Erythroblast (primary cell): ENCODE data around the gene RIOK3.
"Not testable (repeated sequence)": the region's sequence is repeated elsewhere in the genome, so short reads cannot be mapped to it uniquely, and the experiment has no call there.

ENCODE experiments used
- DNase-seq, 2 experiments: peaks; one replicate each; lab custom pipeline; 2025; lab: John Stamatoyannopoulos, UW
- GATA1 ChIP-seq: IDR thresholded peaks from 2 replicates; pipeline ENCODE4 v1.6.1; 2011; ENCODE audit warnings: low read depth, mild to moderate bottlenecking, control low read depth, low read length, moderate library complexity
- POLR2A ChIP-seq: IDR thresholded peaks from 2 replicates; pipeline ENCODE4 v1.6.1; 2011; ENCODE audit warnings: mild to moderate bottlenecking, low read length

Gene RIOK3

DNA sequence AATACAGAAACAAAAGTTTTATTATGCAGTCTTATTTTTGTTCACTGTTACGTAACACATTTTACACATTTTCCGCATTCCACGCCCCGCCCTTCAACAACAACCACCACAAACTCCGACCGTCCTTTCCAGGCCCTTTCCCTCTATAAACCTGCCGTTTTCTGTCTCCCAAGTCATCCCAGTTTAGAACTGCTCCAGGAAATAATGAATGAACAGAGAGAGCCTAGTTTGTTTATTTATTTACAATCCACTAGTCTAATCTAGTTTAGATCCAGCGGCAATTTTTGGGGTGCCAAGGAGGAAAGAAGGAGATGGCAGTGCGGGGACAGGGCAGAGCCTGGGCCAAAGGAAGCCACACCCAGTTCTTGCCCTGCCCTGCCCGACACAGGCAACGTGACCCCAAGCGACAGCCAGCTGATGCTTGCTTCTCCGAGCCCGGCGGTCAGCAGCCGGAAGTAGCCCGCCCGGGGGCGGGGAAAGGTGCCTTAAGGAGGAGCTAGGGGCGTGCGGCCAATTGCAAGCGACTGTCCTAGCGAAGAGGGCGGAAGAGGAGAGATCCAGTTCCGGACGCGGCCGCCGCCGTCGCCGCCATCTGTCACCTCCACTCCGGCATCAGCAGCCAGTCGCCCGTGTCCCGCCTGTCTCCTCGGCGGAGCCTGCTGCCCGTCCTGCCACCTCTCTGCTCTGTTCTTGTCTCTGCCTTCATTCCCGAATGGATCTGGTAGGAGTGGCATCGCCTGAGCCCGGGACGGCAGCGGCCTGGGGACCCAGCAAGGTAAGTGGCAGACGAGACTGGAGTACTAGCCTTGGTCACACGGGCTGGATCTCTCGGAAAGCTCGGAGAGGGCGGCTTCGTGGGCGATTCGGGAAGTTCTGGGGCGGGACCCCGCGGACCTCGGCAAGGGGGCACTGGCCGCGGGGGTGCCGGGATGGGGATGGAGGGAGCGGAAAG, at the start of gene RIOK3:
Gene RIOK3 (plus strand): TSS at position 560 of the 952 bp plus-strand sequence. CDS start 153 bp downstream, at position 713.
- peak; percentile 98 for TF ChIP-seq POLR2A
- no peak for TF ChIP-seq GATA1
- DNase-seq: peak; percentile 98 to 99

DNA sequence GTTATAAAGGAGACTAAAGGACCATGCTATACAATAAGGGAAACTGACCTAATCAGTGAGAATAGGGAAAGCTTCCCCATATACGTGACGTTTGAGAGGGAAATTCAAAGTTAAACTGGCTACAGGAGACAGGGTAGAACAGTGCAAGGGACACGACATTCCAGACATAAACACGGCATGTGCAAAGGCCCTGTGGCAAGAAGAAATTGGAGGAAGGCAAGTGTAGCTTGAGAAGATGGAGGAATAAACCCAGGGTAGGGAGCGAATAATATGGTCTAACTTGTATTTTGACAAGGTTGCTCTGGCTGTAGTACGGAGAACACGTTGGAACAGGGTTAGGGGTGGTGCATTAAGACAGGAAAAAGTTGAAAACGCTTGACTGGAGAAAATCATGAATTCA, 49.8 kb upstream of the RIOK3 start:
- TF ChIP-seq POLR2A: no peak
- TF ChIP-seq GATA1: no peak

GRCh38 chr18:23405636-23406035, 47.5 kb upstream of the RIOK3 start:
- no peak for TF ChIP-seq GATA1
- no peak for TF ChIP-seq POLR2A
- DNase-seq: no peak

More for the DNA sequence above, 49.8 kb upstream of the RIOK3 start:
- no peak for DNase-seq

DNA sequence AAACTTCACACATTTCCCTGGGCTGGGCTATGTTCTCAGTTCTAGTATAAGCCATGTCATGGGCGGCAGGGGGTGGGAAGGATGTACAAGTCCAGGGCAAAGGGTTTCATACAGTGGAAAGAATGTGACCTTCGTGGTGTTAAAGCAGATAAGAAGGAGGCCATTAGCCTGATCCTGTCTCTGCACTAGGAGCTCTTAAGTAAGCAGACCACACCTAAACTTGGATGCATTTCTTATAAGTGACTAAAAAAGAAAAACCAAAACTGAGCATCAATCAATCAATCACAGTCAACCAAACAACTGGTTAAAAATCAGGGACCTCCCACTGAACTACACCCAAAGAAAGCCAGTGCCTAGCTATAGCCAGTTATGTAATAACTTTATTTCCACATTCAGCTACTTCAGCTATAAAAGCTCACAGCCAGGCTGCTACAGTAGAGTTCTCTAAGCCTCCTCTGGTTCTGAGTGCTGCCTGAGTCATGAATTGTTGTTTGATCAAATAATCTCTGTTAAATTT, 46.8 kb upstream of the RIOK3 start:
- DNase-seq: peak; percentile 22 to 44
- TF ChIP-seq GATA1 (no peak), POLR2A (no peak)

DNA sequence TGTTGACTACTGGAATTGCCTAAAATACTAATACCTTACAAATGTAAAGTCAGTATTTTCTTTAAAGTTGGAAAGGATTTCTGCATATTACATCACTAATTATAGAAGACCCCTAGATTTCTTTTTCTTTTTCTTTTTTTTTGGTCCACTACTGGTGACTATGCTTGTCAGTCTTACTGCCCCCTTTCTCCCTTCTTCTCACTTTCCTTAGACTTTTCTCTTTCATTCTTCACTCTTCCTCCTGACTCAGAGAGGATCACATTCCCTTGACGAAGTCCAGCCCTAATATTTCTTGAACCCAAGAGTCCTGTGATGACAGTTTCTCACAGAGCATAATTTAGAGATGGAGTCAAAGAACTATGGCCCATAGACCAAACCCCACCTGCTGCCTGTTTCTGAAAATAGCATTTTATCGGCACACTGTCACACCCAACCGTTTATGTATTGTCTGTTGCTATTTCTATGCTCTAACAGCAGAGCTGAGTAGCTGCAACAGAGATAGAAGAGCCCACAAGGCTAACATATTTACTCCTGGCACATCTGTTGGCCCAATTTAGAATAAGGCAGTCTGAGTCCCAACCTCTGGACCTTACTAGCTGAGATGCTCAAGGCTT, 40.6 kb upstream of the RIOK3 start:
- DNase-seq: peak in 1 of 2 experiments; percentile 40
- TF ChIP-seq POLR2A: no peak
- TF ChIP-seq GATA1: no peak

DNA sequence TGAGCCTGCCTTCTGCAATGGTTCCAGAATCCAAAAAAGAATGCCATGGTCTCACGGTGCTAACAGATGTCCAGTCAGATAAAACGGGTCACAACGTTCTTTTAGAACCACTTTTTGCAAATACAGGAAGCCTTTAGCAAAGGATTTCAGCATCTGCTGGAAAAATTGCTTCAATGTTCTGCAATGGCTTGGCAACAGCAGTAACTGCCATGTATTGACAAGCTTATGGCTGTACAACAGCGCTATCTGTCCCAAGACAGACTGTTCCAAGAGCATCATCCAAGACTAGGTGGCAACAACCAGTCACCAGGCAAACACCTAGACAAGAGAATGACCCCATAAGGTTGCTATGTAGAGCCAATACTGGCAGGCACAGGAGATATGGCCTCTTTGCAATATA, 37.6 kb upstream of the RIOK3 start:
- no peak for TF ChIP-seq GATA1
- TF ChIP-seq POLR2A: no peak

DNA sequence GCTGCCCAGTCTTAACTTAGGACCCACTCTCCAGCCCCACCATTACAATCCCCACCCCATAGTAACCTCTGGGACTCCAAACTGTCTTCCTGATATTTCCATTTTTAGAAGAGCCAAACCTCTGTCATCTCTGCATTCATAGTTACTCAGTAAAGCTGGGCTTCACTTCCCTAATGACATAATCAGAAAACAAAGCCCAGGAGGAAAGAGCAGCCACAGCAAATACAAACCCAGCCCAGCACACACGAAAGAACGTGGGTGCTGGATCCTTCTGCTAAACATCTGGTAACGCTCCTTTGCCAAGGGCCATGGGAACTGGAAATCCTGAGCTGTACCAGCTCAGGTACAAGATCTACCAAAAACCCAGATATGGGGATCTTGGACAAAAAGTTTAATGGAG, 36.8 kb upstream of the RIOK3 start:
- TF ChIP-seq GATA1 (no peak), POLR2A (no peak)
- DNase-seq: no peak

More for the DNA sequence above, 37.6 kb upstream of the RIOK3 start:
- peak; percentile 42 to 46 for DNase-seq

DNA sequence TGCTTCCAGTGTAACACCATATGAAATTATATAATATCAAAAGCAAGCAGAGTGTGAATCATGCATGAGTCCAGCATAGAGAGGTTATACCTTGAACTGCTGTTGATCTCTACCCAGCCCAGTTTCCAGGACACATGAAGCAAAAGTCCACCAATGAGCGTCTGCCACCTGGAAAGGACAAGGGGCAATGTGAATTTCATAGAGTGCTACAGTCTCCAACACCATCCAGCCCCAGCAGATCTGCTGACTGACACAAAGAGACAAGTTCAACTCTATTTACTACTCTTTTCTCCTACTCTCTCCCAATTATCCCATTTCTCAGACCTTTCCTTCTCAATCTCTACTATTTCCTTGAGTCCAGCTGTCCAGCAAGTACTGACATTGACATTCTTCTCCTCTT, 31.8 kb upstream of the RIOK3 start:
- TF ChIP-seq GATA1 (no peak), POLR2A (no peak)
- DNase-seq: peak in 1 of 2 experiments; percentile 42

DNA sequence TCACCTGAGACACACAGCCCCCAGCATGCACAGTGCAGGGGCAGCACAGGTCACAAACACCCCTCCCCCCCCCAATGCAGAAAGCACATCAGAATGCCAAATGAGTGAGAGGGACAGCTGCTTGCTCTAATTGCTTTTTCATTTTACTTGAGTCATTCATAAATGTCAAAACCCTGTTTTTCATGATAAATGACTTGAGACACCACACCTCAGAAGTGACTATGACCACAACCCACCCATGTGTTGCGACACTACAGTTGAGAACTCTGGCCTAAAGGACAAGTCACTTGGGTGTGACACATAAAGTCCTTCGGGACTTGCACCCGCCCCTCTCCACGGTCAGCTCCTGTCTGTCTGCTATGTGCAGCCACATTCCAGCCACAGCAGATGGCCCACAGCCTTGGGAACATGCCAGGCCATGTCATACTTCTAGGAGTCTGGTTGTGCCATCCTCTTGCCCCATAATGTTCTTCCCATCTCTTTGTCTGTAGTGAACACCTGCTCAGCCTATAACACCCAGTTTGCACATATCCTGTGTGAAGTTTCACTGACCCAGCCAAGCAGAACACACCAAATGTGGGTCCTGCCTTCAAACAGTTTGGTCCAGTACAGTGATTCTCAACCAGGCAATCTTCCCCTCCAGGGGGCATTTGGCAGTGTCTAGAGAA, 30.2 kb upstream of the RIOK3 start:
- peak; percentile 97 for DNase-seq
- TF ChIP-seq POLR2A (peak; percentile 26), GATA1 (no peak)

- TF ChIP-seq POLR2A (no peak), GATA1 (no peak)
- DNase-seq: no peak
Measured at GRCh38 chr18:23424616-23425015, 28.5 kb upstream of the RIOK3 start.

- TF ChIP-seq GATA1 (no peak), POLR2A (no peak)
- DNase-seq: no peak
Measured at GRCh38 chr18:23428821-23429220, 24.3 kb upstream of the RIOK3 start.

DNA sequence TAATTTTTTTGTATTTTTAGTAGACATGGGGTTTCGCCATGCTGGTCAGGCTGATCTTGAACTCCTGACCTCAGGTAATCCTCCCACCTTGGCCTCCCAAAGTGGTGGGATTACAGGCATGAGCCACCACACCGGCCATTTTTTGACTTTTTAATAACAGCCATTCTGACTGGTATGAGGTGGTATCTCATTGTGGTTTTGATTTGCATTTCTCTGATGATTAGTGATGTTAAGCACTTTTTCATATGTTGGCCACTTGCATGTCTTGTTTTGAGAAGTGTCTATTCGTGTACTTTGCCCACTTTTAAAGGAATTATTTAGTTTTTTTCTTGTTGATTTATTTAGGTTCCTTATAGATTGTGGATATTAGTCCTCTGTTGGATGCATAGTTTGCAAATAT, 23.5 kb upstream of the RIOK3 start:
- not testable (repeated sequence) for DNase-seq

DNA sequence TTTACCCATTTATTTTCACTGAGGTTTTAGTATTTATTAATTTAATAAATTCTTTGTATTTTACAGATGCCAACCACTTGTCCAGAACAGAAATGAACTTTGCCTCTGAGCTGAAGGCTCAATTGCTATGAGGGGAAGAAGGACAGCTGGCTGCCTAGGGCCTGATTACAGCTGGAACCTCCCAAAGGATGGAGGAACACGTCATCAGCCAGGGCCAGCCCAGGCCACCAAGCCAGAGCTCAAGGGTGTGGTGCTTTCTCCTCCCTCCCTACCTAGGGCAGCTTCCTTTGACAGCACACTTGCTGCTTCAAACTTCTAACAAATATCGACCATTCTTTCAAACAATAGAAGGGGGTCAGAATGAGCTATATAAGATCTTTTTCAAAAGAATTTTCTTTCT, 19.7 kb upstream of the RIOK3 start:
- peak; percentile 82 to 88 for DNase-seq
- no peak for TF ChIP-seq GATA1
- no peak for TF ChIP-seq POLR2A
